LHCN-M2 (cell line): ENCODE data around the gene CELF5. TPM values are rescaled to one million over a fixed set of nuclear protein-coding genes. Genes with fewer than 3 reads are reported as not detected.
A peak's percentile ranks its signal among the peaks of the same experiment; 100 is the strongest.
"Not testable (repeated sequence)": the region's sequence is repeated elsewhere in the genome, so short reads cannot be mapped to it uniquely, and the experiment has no call there.

Experiments used
- DNase-seq: peaks from one replicate; pipeline ENCODE4 v3.0.0-alpha.2; 2012; ENCODE audit warnings: low read depth
- total RNA-seq: library from RNA; depleted of rRNA; stranded (reverse); fragments of >200 nt; gene quantifications from 2 replicates; pipeline ENCODE4 v1.2.3, GENCODE V29; 2014

CELF5 gene
- total RNA-seq, 1 experiment from 2014 or later, result not detected

- DNase-seq, result no peak
Measured at GRCh38 chr19:3272401-3272931, 48.0 kb downstream of the CELF5 start.

GRCh38 chr19:3272952-3273351, 48.5 kb downstream of the CELF5 start:
- DNase-seq, result no peak

GRCh38 chr19:3274245-3274941, 49.9 kb downstream of the CELF5 start:
- DNase-seq, result no peak

GRCh38 chr19:3274942-3275582, 50.6 kb downstream of the CELF5 start:
- no peak for DNase-seq

GRCh38 chr19:3275583-3276340, 51.3 kb downstream of the CELF5 start:
- peak; percentile 33 for DNase-seq

- no peak for DNase-seq
Measured at GRCh38 chr19:3276341-3276799, 51.9 kb downstream of the CELF5 start.

- DNase-seq, result no peak
Measured at GRCh38 chr19:3277649-3278048, 53.2 kb downstream of the CELF5 start.

GRCh38 chr19:3278294-3278693, 53.8 kb downstream of the CELF5 start:
- no peak for DNase-seq

- DNase-seq, result no peak
Measured at GRCh38 chr19:3278749-3279148, 54.3 kb downstream of the CELF5 start.

- no peak for DNase-seq
Measured at GRCh38 chr19:3279306-3279705, 54.8 kb downstream of the CELF5 start.

GRCh38 chr19:3281026-3281425, 56.6 kb downstream of the CELF5 start:
- DNase-seq, result no peak

- no peak for DNase-seq
Measured at GRCh38 chr19:3282155-3282554, 57.7 kb downstream of the CELF5 start.

- DNase-seq, result no peak
Measured at GRCh38 chr19:3282564-3282963, 58.1 kb downstream of the CELF5 start.

- no peak for DNase-seq
Measured at GRCh38 chr19:3283246-3283751, 58.8 kb downstream of the CELF5 start.

- no peak for DNase-seq
Measured at GRCh38 chr19:3283886-3284657, 59.6 kb downstream of the CELF5 start.

GRCh38 chr19:3284759-3285646, 60.5 kb downstream of the CELF5 start:
- DNase-seq, result peak; percentile 17

- DNase-seq, result no peak
Measured at GRCh38 chr19:3285647-3286176, 61.3 kb downstream of the CELF5 start.

- no peak for DNase-seq
Measured at GRCh38 chr19:3287814-3288213, 63.4 kb downstream of the CELF5 start.

GRCh38 chr19:3288437-3288836, 64.0 kb downstream of the CELF5 start:
- not testable (repeated sequence) for DNase-seq
